GM21717 (cell line): ENCODE results near the gene GNAT2.

Source experiments
- ATAC-seq: cut with Tn5 transposase; IDR thresholded peaks from one replicate; pipeline ENCODE4 v1.9.1; 2021; ENCODE audit warnings: mild to moderate bottlenecking, moderate library complexity; ENCODE audit not compliant: unreplicated experiment

GNAT2 gene

GRCh38 chr1:109566982-109567381 lies 52.4 kb downstream of the GNAT2 start:
- no peak for ATAC-seq

- ATAC-seq: no peak
Observed at GRCh38 chr1:109565241-109565640, 54.2 kb downstream of the GNAT2 start.

- ATAC-seq: no peak
Observed at GRCh38 chr1:109564194-109564878, 55.1 kb downstream of the GNAT2 start.

GRCh38 chr1:109559995-109560394 lies 59.4 kb downstream of the GNAT2 start:
- ATAC-seq: no peak

- ATAC-seq: no peak
Observed at GRCh38 chr1:109557520-109557919, 61.9 kb downstream of the GNAT2 start.

GRCh38 chr1:109556563-109556962 lies 62.9 kb downstream of the GNAT2 start:
- ATAC-seq: no peak
